ENCODE results near the gene RAB8B. TPM values are rescaled to one million over a fixed set of nuclear protein-coding genes. Genes with fewer than 3 reads are reported as not detected.

RAB8B gene
- total and polyA plus RNA-seq, 10 of the 15 experiments (the other 5 are each of a cell fraction or from before 2014, with no cell fraction given) = 17.8 to 104 (median 65.1) TPM

- TF ChIP-seq TCF12 (IDR thresholded peaks at IDR 0.05; ENCODE audit: low read depth, low read length) (no peak), IKZF2 (IDR thresholded peaks at IDR 0.05) (no peak), ZBTB33 (IDR thresholded peaks at IDR 0.05) (no peak), E2F8 (IDR thresholded peaks at IDR 0.05; ENCODE audit: low read depth, partially characterized antibody) (no peak), NFXL1 (IDR thresholded peaks at IDR 0.05; ENCODE audit: borderline replicate concordance) (no peak), STAT1 (conservative IDR thresholded peaks at IDR 0.05) (no peak), NRF1 (conservative IDR thresholded peaks at IDR 0.05; ENCODE audit: low read depth, low read length) (no peak), ZNF622 (IDR thresholded peaks at IDR 0.05) (no peak), PRDM15 (CRISPR knock-in tag; IDR thresholded peaks at IDR 0.05) (no peak), POLR2AphosphoS2 (IDR thresholded peaks at IDR 0.05; ENCODE audit: low read depth, low read length) (no peak), SPI1 (IDR thresholded peaks at IDR 0.05; ENCODE audit: borderline replicate concordance, insufficient read depth, low read depth, low read length) (no peak), CEBPB (IDR thresholded peaks at IDR 0.05; ENCODE audit: borderline replicate concordance in 1 of 2, low read depth in 2 of 2, low read length in 2 of 2) (no peak)
- no peak overlapping the region for H3K9ac ChIP-seq (ENCODE audit: control insufficient read depth, insufficient read depth, low read length)
- no peaks in the 10 kb centered on the region for H4K20me1 ChIP-seq (ENCODE audit: control insufficient read depth, insufficient read depth)
- WGBS (ENCODE audit: insufficient coverage, insufficient replicate concordance, low lambda C conversion rate, missing lambda C conversion rate) = 82% methylated on average over 9 of the region's 9 CpGs
- ChIA-PET CTCF (interaction anchor here (0.8 to 1.4 kb wide), 4 partner anchors 73 to 184 kb away, joined by 3 to 5 read pairs (median 3); no protein-coding TSS in a partner anchor), RAD21 (ENCODE audit: unreplicated experiment) (interaction anchor here (0.7 to 1.6 kb wide), 3 partner anchors 11 to 121 kb away, joined by 3 to 5 read pairs (median 4); no protein-coding TSS in a partner anchor), SMC1A (ENCODE audit: uncharacterized antibody, unreplicated experiment) (interaction anchor here (1.0 to 1.5 kb wide), 5 partner anchors 90 to 136 kb away, joined by 3 to 5 read pairs (median 4); no protein-coding TSS in a partner anchor), POLR2A (no interaction called here)
- H3K4me2 ChIP-seq (ENCODE audit: control insufficient read depth, insufficient read depth) = no peak overlapping the region
- no peaks in the 10 kb centered on the region for H3K79me2 ChIP-seq (ENCODE audit: control insufficient read depth, insufficient read depth, low read length)
- no peak overlapping the region for H3K4me3 ChIP-seq
- BruUV-seq (replicated peaks) = no TSS peak
- no peaks in the 10 kb centered on the region for H3K36me3 ChIP-seq (ENCODE audit: control insufficient read depth in 2 of 2, insufficient read depth in 2 of 2, low read length in 1 of 2)
- no peaks in the 10 kb centered on the region; the same call in 1 of the 2 replicates for H3K4me1 ChIP-seq (ENCODE audit: control insufficient read depth, insufficient read depth, low read length)
- H2AFZ ChIP-seq (ENCODE audit: control insufficient read depth, low read depth, low read length) = no peak overlapping the region
- in situ Hi-C loops (cut with MboI) (loop anchor here (25.0 kb wide), 1 partner anchor 304 kb away; the partner anchor contains the start of gene FBXL22), intact Hi-C loops (cut with micrococcal nuclease; ENCODE audit: unreplicated experiment) (no loop called here)
- H3K27me3 ChIP-seq (replicated peaks in 1 of 2; ENCODE audit: control insufficient read depth in 2 of 2, insufficient read depth in 2 of 2, low read length in 1 of 2) = no peaks in the 10 kb centered on the region
- H3K9me3 ChIP-seq (replicated peaks; ENCODE audit: control insufficient read depth, insufficient read depth, low read length) = no peaks in the 10 kb centered on the region
- no peak for FAIRE-seq
- H3K27ac ChIP-seq (ENCODE audit: control insufficient read depth, insufficient read depth) = no peak overlapping the region
- ATAC-seq = no peak
- no peak for DNase-seq (ENCODE audit: low read depth, low spot score)
Measured at GRCh38 chr15:63283126-63283525, 93.7 kb downstream of the RAB8B start.

All from GM12878 (cell line).